Thoracic aorta (tissue), 2 donors: ENCODE results near the gene TGFB1. TPM values are rescaled to one million over a fixed set of nuclear protein-coding genes. Genes with fewer than 3 reads are reported as not detected.
"Not testable (repeated sequence)": the region's sequence is repeated elsewhere in the genome, so short reads cannot be mapped to it uniquely, and the experiment has no call there.

Experiments
- ATAC-seq: fragments of 150-250 bp; one replicate; pipeline ENCODE4 v1.8.0; 2017; ENCODE audit warnings: low read depth; ENCODE audit not compliant: insufficient number of reproducible peaks, low FRiP score
- DNase-seq: peaks from one replicate; pipeline ENCODE4 v3.0.0-alpha.2; 2020; ENCODE audit warnings: low spot score
- H3K27ac ChIP-seq, 2 donors: fragments of 200-600 bp; sonication (generic); 1 replicate in 1 of 2; 2 replicates in 1 of 2; pipeline ENCODE4 v1.5.1; 2016; ENCODE audit warnings: mild to moderate bottlenecking in 2 of 2, moderate library complexity in 2 of 2
- H3K27me3 ChIP-seq: fragments of 200-600 bp; sonication (generic); replicated peaks from 2 replicates; pipeline ENCODE4 v1.6.0; 2016; ENCODE audit warnings: mild to moderate bottlenecking; ENCODE audit not compliant: insufficient read depth
- H3K36me3 ChIP-seq: fragments of 200-600 bp; sonication (generic); one replicate; pipeline ENCODE4 v1.5.1; 2016
- H3K4me1 ChIP-seq, 2 donors: fragments of 200-600 bp; sonication (generic); 1 replicate in 1 of 2; 2 replicates in 1 of 2; pipeline versions ENCODE4 v1.5.1 to v1.6.0; 2016; ENCODE audit warnings: low read depth in 2 of 2, mild to moderate bottlenecking in 1 of 2; ENCODE audit not compliant: control insufficient read depth in 1 of 2
- H3K4me3 ChIP-seq: fragments of 200-600 bp; sonication (generic); 2 replicates; pipeline ENCODE4 v1.5.1; 2016; ENCODE audit warnings: mild to moderate bottlenecking
- H3K9me3 ChIP-seq: fragments of 200-600 bp; sonication (generic); 2 replicates; pipeline ENCODE4 v1.5.1; 2016
- CTCF ChIP-seq: fragments of 200-600 bp; sonication (generic); IDR thresholded peaks from one replicate; pipeline ENCODE4 v1.5.1; 2019; ENCODE audit warnings: antibody characterized with exemption
- total RNA-seq, 2 donors: library from RNA; depleted of rRNA; stranded (reverse); fragments of >200 nt; gene quantifications; one replicate each; pipeline versions ENCODE4 v1.1.0 to v1.2.3, GENCODE V29; 2016

Gene TGFB1
- total RNA-seq, 2 donors from 2014 or later = 55.1 to 69.6 TPM

- Histone ChIP-seq H3K4me3 (no peak overlapping the region), H3K4me1 (peaks cover 13 to 27% of the 10 kb centered on the region in 2 donors), H3K9me3 (no peaks in the 10 kb centered on the region), H3K27ac (no peak overlapping the region), H3K27me3 (no peaks in the 10 kb centered on the region), H3K36me3 (peaks cover 63% of the 10 kb centered on the region)
- ATAC-seq = no peak
- no peak for DNase-seq
- TF ChIP-seq CTCF = no peak
These were observed 59.3 kb downstream of the TGFB1 start for GRCh38 chr19:41294393-41294792.

GRCh38 chr19:41289814-41290213, 63.9 kb downstream of the TGFB1 start:
- not testable (repeated sequence) for H3K27ac ChIP-seq, ATAC-seq, H3K27me3 ChIP-seq, H3K4me1 ChIP-seq, DNase-seq, H3K9me3 ChIP-seq, H3K4me3 ChIP-seq
- peaks cover 66% of the 10 kb centered on the region for H3K36me3 ChIP-seq

- no peak overlapping the region for H3K27ac ChIP-seq
- ATAC-seq (no peak), DNase-seq (no peak)
- TF ChIP-seq CTCF = no peak
- H3K9me3 ChIP-seq = no peaks in the 10 kb centered on the region
- peaks cover 65% of the 10 kb centered on the region for H3K36me3 ChIP-seq
- no peaks in the 10 kb centered on the region for H3K27me3 ChIP-seq
- no peak overlapping the region for H3K4me3 ChIP-seq
- H3K4me1 ChIP-seq = no peaks in the 10 kb centered on the region
These were observed 64.8 kb downstream of the TGFB1 start for GRCh38 chr19:41288673-41289530.

Other genes with a start within 250 kb of the TGFB1 start
- not detected for gene CYP2F1, start 239.5 kb downstream of the TGFB1 start, total RNA-seq
- 10 to 100 TPM in 1 of 2 donors, 1 to 10 TPM in 1; 2.3 to 12.4 TPM for gene CYP2S1, start 160.7 kb downstream of the TGFB1 start, total RNA-seq
- 100 to 1,000 TPM; 138 to 157 TPM for gene AXL, start 134.7 kb downstream of the TGFB1 start, total RNA-seq
- gene HNRNPUL1, start 89.5 kb downstream of the TGFB1 start, total RNA-seq = 100 to 1,000 TPM; 142 to 147 TPM
- gene CCDC97, start 43.8 kb downstream of the TGFB1 start, total RNA-seq = 10 to 100 TPM; 15.2 to 22.4 TPM
- gene B9D2, start 10.2 kb upstream of the TGFB1 start, total RNA-seq = 1 to 10 TPM; 1.2 to 4.0 TPM
- gene TMEM91, start 22.6 kb upstream of the TGFB1 start, total RNA-seq = 10 to 100 TPM; 20.0 to 44.0 TPM
- 10 to 100 TPM in 1 of 2 donors, 1 to 10 TPM in 1; 7.1 to 16.9 TPM for gene EXOSC5, start 43.4 kb upstream of the TGFB1 start, total RNA-seq
- gene BCKDHA, start 43.9 kb upstream of the TGFB1 start, total RNA-seq = 10 to 100 TPM; 18.5 to 35.9 TPM
- gene B3GNT8, start 73.5 kb upstream of the TGFB1 start, total RNA-seq = 1 to 10 TPM; 4.0 to 4.2 TPM
- 10 to 100 TPM; 21.7 to 27.9 TPM for gene DMAC2, start 86.0 kb upstream of the TGFB1 start, total RNA-seq
- gene ERICH4, start 89.2 kb upstream of the TGFB1 start, total RNA-seq = not detected
- 1 to 10 TPM; 1.1 to 6.9 TPM for gene CEACAM21, start 222.2 kb upstream of the TGFB1 start, total RNA-seq